ENCODE results near the gene TNFAIP8L2.

- TF ChIP-seq, protein P1, sequence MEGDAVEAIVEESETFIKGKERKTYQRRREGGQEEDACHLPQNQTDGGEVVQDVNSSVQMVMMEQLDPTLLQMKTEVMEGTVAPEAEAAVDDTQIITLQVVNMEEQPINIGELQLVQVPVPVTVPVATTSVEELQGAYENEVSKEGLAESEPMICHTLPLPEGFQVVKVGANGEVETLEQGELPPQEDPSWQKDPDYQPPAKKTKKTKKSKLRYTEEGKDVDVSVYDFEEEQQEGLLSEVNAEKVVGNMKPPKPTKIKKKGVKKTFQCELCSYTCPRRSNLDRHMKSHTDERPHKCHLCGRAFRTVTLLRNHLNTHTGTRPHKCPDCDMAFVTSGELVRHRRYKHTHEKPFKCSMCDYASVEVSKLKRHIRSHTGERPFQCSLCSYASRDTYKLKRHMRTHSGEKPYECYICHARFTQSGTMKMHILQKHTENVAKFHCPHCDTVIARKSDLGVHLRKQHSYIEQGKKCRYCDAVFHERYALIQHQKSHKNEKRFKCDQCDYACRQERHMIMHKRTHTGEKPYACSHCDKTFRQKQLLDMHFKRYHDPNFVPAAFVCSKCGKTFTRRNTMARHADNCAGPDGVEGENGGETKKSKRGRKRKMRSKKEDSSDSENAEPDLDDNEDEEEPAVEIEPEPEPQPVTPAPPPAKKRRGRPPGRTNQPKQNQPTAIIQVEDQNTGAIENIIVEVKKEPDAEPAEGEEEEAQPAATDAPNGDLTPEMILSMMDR (IDR thresholded peaks at IDR 0.05) = no peak
- TF ChIP-seq POLR2AphosphoS5 (IDR thresholded peaks at IDR 0.05; ENCODE audit: insufficient read depth in 1 of 2, low read depth in 1 of 2) = no peak
- TF ChIP-seq POLR2A (IDR thresholded peaks at IDR 0.05) = no peak
Measured at GRCh38 chr1:151187205-151187604, 30.8 kb downstream of the TNFAIP8L2 start.
